OCI-M2 (cell line): Measurements from ENCODE around the gene CMTM7.

ENCODE experiments used
- DNase-seq: peaks from one replicate; lab custom pipeline; 2025; ENCODE audit not compliant: unreplicated experiment; lab: John Stamatoyannopoulos, UW

Gene CMTM7

GRCh38 chr3:32411442-32411841 is 19.8 kb downstream of the CMTM7 start:
- DNase-seq, result no peak

- DNase-seq, result no peak
Measured at GRCh38 chr3:32412887-32413286, 21.2 kb downstream of the CMTM7 start.

- no peak for DNase-seq
Measured at GRCh38 chr3:32413845-32414521, 22.3 kb downstream of the CMTM7 start.

- no peak for DNase-seq
Measured at GRCh38 chr3:32414522-32415202, 23.0 kb downstream of the CMTM7 start.

- DNase-seq, result no peak
Measured at GRCh38 chr3:32419742-32420125, 28.1 kb downstream of the CMTM7 start.

GRCh38 chr3:32420126-32421038 is 28.7 kb downstream of the CMTM7 start:
- no peak for DNase-seq

- DNase-seq, result no peak
Measured at GRCh38 chr3:32421185-32421584, 29.5 kb downstream of the CMTM7 start.

- no peak for DNase-seq
Measured at GRCh38 chr3:32421991-32422859, 30.6 kb downstream of the CMTM7 start.

- DNase-seq, result no peak
Measured at GRCh38 chr3:32422943-32423342, 31.3 kb downstream of the CMTM7 start.

- no peak for DNase-seq
Measured at GRCh38 chr3:32423534-32423933, 31.9 kb downstream of the CMTM7 start.

- no peak for DNase-seq
Measured at GRCh38 chr3:32423956-32424557, 32.4 kb downstream of the CMTM7 start.

GRCh38 chr3:32424581-32425250 is 33.1 kb downstream of the CMTM7 start:
- DNase-seq, result no peak

- no peak for DNase-seq
Measured at GRCh38 chr3:32428092-32429068, 36.7 kb downstream of the CMTM7 start.

- no peak for DNase-seq
Measured at GRCh38 chr3:32430900-32431299, 39.2 kb downstream of the CMTM7 start.

GRCh38 chr3:32431481-32431880 is 39.8 kb downstream of the CMTM7 start:
- DNase-seq, result no peak

- no peak for DNase-seq
Measured at GRCh38 chr3:32432045-32432710, 40.5 kb downstream of the CMTM7 start.

GRCh38 chr3:32432711-32433530 is 41.3 kb downstream of the CMTM7 start:
- DNase-seq, result no peak
